ENCODE data around the gene AGBL5.
"Not testable (repeated sequence)": the region's sequence is repeated elsewhere in the genome, so short reads cannot be mapped to it uniquely, and the experiment has no call there.

AGBL5 gene

GRCh38 chr2:27118525-27119329, 67.3 kb downstream of the AGBL5 start, which contains the start of gene CGREF1:
CGREF1 (minus strand) TSS chr2:27119128; CDS start chr2:27104366, 14,762 bp downstream.
- no peaks in the 10 kb centered on the region for H3K9me3 ChIP-seq
- no peak within 1 kb of the TSS for H3K4me3 ChIP-seq (ENCODE audit: low read depth in 1 of 2, low read length in 1 of 2)
- TF ChIP-seq, protein P1, sequence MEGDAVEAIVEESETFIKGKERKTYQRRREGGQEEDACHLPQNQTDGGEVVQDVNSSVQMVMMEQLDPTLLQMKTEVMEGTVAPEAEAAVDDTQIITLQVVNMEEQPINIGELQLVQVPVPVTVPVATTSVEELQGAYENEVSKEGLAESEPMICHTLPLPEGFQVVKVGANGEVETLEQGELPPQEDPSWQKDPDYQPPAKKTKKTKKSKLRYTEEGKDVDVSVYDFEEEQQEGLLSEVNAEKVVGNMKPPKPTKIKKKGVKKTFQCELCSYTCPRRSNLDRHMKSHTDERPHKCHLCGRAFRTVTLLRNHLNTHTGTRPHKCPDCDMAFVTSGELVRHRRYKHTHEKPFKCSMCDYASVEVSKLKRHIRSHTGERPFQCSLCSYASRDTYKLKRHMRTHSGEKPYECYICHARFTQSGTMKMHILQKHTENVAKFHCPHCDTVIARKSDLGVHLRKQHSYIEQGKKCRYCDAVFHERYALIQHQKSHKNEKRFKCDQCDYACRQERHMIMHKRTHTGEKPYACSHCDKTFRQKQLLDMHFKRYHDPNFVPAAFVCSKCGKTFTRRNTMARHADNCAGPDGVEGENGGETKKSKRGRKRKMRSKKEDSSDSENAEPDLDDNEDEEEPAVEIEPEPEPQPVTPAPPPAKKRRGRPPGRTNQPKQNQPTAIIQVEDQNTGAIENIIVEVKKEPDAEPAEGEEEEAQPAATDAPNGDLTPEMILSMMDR (IDR thresholded peaks at IDR 0.05): no peak
- no peak within 1 kb of the TSS for H3K27ac ChIP-seq
- peaks cover 26 to 30% of the 10 kb centered on the region in 2 experiments for H3K4me1 ChIP-seq (ENCODE audit: control insufficient read depth in 1 of 2, insufficient read depth in 1 of 2, low read depth in 1 of 2, low read length in 1 of 2)
- H3K27me3 ChIP-seq: peaks cover 46% of the 10 kb centered on the region
- H3K36me3 ChIP-seq: no peaks in the 10 kb centered on the region

DNA sequence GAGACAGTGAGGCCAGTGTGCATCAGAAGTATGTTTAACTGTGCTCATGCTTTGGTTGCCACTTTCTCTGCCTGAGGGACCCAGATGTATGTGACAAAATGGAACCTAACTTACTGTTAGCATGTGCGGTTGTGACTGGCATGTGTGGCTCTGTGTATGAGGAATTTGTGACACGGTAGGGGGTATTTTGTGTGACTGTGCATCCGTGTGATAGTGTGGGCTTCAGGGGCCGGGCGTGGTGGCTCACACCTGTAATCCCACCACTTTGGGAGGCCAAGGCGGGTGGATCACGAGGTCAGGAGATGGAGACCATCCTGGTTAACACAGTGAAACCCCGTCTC, 67.8 kb downstream of the AGBL5 start:
- not testable (repeated sequence) for H3K9me3 ChIP-seq; H3K27ac ChIP-seq; H3K36me3 ChIP-seq; H3K4me3 ChIP-seq (ENCODE audit: low read depth in 1 of 2, low read length in 1 of 2)
- Histone ChIP-seq H3K4me1 (ENCODE audit: control insufficient read depth in 1 of 2, insufficient read depth in 1 of 2, low read depth in 1 of 2, low read length in 1 of 2) (peaks cover 30 to 34% of the 10 kb centered on the region in 2 experiments), H3K27me3 (peaks cover 46% of the 10 kb centered on the region)
